H9 (cell line): ENCODE measurements around the gene KIF16B. TPM values are rescaled to one million over a fixed set of nuclear protein-coding genes. Genes with fewer than 3 reads are reported as not detected.

Source experiments
- DNase-seq: peaks from one replicate; pipeline ENCODE4 v3.0.0-alpha.2; 2017
- H2AFZ ChIP-seq: one replicate; pipeline ENCODE4 v1.6.1; 2013; ENCODE audit warnings: mild to moderate bottlenecking, low read length, control low read depth, moderate library complexity
- H2AK5ac ChIP-seq: 2 replicates; pipeline ENCODE4 v1.6.1; 2013; ENCODE audit warnings: low read length, control low read depth, mixed read lengths; ENCODE audit not compliant: insufficient read length
- H2BK120ac ChIP-seq: one replicate; pipeline ENCODE4 v1.6.1; 2013; ENCODE audit warnings: low read depth, mild to moderate bottlenecking, low read length, control low read depth, inconsistent platforms; ENCODE audit not compliant: poor library complexity, severe bottlenecking
- H2BK12ac ChIP-seq: 2 replicates; pipeline ENCODE4 v1.6.1; 2013; ENCODE audit warnings: low read length, control low read depth, mixed read lengths, low read depth; ENCODE audit not compliant: insufficient read length
- H2BK15ac ChIP-seq: 2 replicates; pipeline ENCODE4 v1.6.1; 2013; ENCODE audit warnings: low read depth, low read length, control low read depth
- H2BK20ac ChIP-seq: one replicate; pipeline ENCODE4 v1.6.1; 2013; ENCODE audit warnings: low read depth, mild to moderate bottlenecking, low read length, control low read depth, inconsistent platforms; ENCODE audit not compliant: poor library complexity, severe bottlenecking
- H2BK5ac ChIP-seq: 2 replicates; pipeline ENCODE4 v1.6.1; 2013; ENCODE audit warnings: low read length, control low read depth, mixed read lengths; ENCODE audit not compliant: insufficient read length
- H3K14ac ChIP-seq: 2 replicates; pipeline ENCODE4 v1.6.1; 2013; ENCODE audit warnings: low read length, control low read depth; ENCODE audit not compliant: insufficient read depth
- H3K18ac ChIP-seq: 2 replicates; pipeline ENCODE4 v1.6.1; 2013; ENCODE audit warnings: low read depth, mild to moderate bottlenecking, mixed read lengths, low read length, control low read depth; ENCODE audit not compliant: insufficient read length
- H3K23ac ChIP-seq: 2 replicates; pipeline ENCODE4 v1.6.1; 2013; ENCODE audit warnings: low read length, control low read depth, mixed read lengths, low read depth; ENCODE audit not compliant: insufficient read length
- H3K23me2 ChIP-seq: 2 replicates; pipeline ENCODE4 v1.6.1; 2013; ENCODE audit warnings: low read depth, mild to moderate bottlenecking, mixed read lengths, low read length, control low read depth; ENCODE audit not compliant: insufficient read length, poor library complexity, severe bottlenecking
- H3K27ac ChIP-seq: 2 replicates; pipeline ENCODE4 v1.5.1; 2013; ENCODE audit warnings: low read length, control low read depth, mixed read lengths, low read depth; ENCODE audit not compliant: insufficient read length
- H3K27me3 ChIP-seq: 2 replicates; pipeline ENCODE4 v1.6.1; 2013; ENCODE audit warnings: low read length, control low read depth, inconsistent platforms; ENCODE audit not compliant: insufficient read depth
- H3K4ac ChIP-seq: 2 replicates; pipeline ENCODE4 v1.6.1; 2013; ENCODE audit warnings: low read depth, mild to moderate bottlenecking, control low read depth, inconsistent platforms, low read length, moderate library complexity
- H3K4me1 ChIP-seq: 2 replicates; pipeline ENCODE4 v1.6.1; 2013; ENCODE audit warnings: low read length, control low read depth, inconsistent platforms; ENCODE audit not compliant: insufficient read depth
- H3K4me2 ChIP-seq: 2 replicates; pipeline ENCODE4 v1.6.1; 2013; ENCODE audit warnings: low read length, control low read depth, mixed read lengths; ENCODE audit not compliant: insufficient read length, insufficient read depth
- H3K56ac ChIP-seq: 2 replicates; pipeline ENCODE4 v1.6.1; 2013; ENCODE audit warnings: low read depth, mild to moderate bottlenecking, mixed read lengths, low read length, control low read depth; ENCODE audit not compliant: insufficient read length
- H3K79me1 ChIP-seq: 2 replicates; pipeline ENCODE4 v1.6.1; 2013; ENCODE audit warnings: low read depth, mild to moderate bottlenecking, moderate library complexity, low read length, control low read depth, inconsistent platforms; ENCODE audit not compliant: insufficient read depth, poor library complexity, severe bottlenecking
- H3K79me2 ChIP-seq: 2 replicates; pipeline ENCODE4 v1.6.1; 2013; ENCODE audit warnings: low read length, control low read depth, inconsistent platforms; ENCODE audit not compliant: insufficient read depth
- H3K9ac ChIP-seq: 2 replicates; pipeline ENCODE4 v1.6.1; 2013; ENCODE audit warnings: low read length, control low read depth, mixed read lengths; ENCODE audit not compliant: insufficient read length; ENCODE audit errors: extremely low read depth
- H3K9me3 ChIP-seq: one replicate; pipeline ENCODE4 v1.6.1; 2013; ENCODE audit warnings: low read depth, low read length, inconsistent platforms; ENCODE audit not compliant: control insufficient read depth
- H3T11ph ChIP-seq: one replicate; pipeline ENCODE4 v1.6.1; 2013; ENCODE audit warnings: mild to moderate bottlenecking, low read length, control low read depth, inconsistent platforms
- H4K20me1 ChIP-seq: one replicate; pipeline ENCODE4 v1.6.1; 2013; ENCODE audit not compliant: control insufficient read depth, insufficient read length, insufficient read depth
- H4K5ac ChIP-seq: 2 replicates; pipeline ENCODE4 v1.6.1; 2013; ENCODE audit warnings: low read depth, mild to moderate bottlenecking, mixed read lengths, low read length, control low read depth; ENCODE audit not compliant: insufficient read length
- H4K8ac ChIP-seq: replicated peaks from 2 replicates; pipeline ENCODE4 v1.6.1; 2013; ENCODE audit warnings: low read length, control low read depth, mixed read lengths, low read depth; ENCODE audit not compliant: insufficient read length
- H4K91ac ChIP-seq: 2 replicates; pipeline ENCODE4 v1.6.1; 2013; ENCODE audit warnings: low read depth, mild to moderate bottlenecking, moderate library complexity, mixed read lengths, low read length, control low read depth; ENCODE audit not compliant: insufficient read length
- H3K27ac Mint-ChIP-seq, 3 experiments: 2 replicates in 2 of 3; 3 replicates in 1 of 3; pipeline ENCODE4 v1.8.0; 2020 to 2021; ENCODE audit warnings: mixed read lengths in 3 of 3, mild to moderate bottlenecking in 1 of 3, moderate library complexity in 1 of 3
- H3K27me3 Mint-ChIP-seq: 2 replicates; pipeline ENCODE4 v1.8.0; 2021; ENCODE audit warnings: low read depth, mild to moderate bottlenecking, moderate library complexity, mixed read lengths
- H3K36me3 Mint-ChIP-seq, 3 experiments: 2 replicates in 2 of 3; 3 replicates in 1 of 3; pipeline ENCODE4 v1.8.0; 2020 to 2021; ENCODE audit warnings: low read depth in 3 of 3, mixed read lengths in 3 of 3; ENCODE audit not compliant: insufficient read depth in 1 of 3
- H3K4me1 Mint-ChIP-seq, 2 experiments: 2 replicates each; pipeline ENCODE4 v1.8.0; 2020; ENCODE audit warnings: mixed read lengths in 2 of 2
- H3K4me3 Mint-ChIP-seq, 2 experiments: 2 replicates in 1 of 2; 3 replicates in 1 of 2; pipeline ENCODE4 v1.8.0; 2020 to 2021; ENCODE audit warnings: mild to moderate bottlenecking in 2 of 2, mixed read lengths in 2 of 2, moderate library complexity in 1 of 2
- H3K9me3 Mint-ChIP-seq, 2 experiments: 2 replicates in 1 of 2; 3 replicates in 1 of 2; pipeline ENCODE4 v1.8.0; 2020; ENCODE audit warnings: mild to moderate bottlenecking in 2 of 2, mixed read lengths in 2 of 2, moderate library complexity in 1 of 2
- CTCF ChIP-seq: fragments of 200-600 bp; sonication (generic); conservative IDR thresholded peaks from 3 replicates; pipeline ENCODE4 v1.8.0; 2021; ENCODE audit warnings: antibody characterized with exemption, mild to moderate bottlenecking
- total RNA-seq: library from RNA; stranded (reverse); gene quantifications from 2 replicates; pipeline ENCODE4 v1.2.1, GENCODE V29; 2021

The KIF16B gene
- total RNA-seq, 1 experiment from 2014 or later: 7.4 TPM

- no peak overlapping the region for H3K18ac ChIP-seq
- no peak overlapping the region for H3T11ph ChIP-seq
- no peaks in the 10 kb centered on the region for H3K27me3 ChIP-seq
- H3K4me3 Mint-ChIP-seq: no peak overlapping the region
- H3K4me2 ChIP-seq: no peak overlapping the region
- H3K9me3 Mint-ChIP-seq: peaks cover 5 to 7% of the 10 kb centered on the region in 2 experiments
- no peaks in the 10 kb centered on the region for H4K20me1 ChIP-seq
- no peak overlapping the region for H2AK5ac ChIP-seq
- no peak overlapping the region for H2AFZ ChIP-seq
- no peak overlapping the region for H2BK5ac ChIP-seq
- peaks cover 3 to 9% of the 10 kb centered on the region in 2 experiments; a peak in 3 of 4 replicates for H3K4me1 Mint-ChIP-seq
- no peak overlapping the region for H3K27ac ChIP-seq
- no peak overlapping the region for H3K56ac ChIP-seq
- no peak overlapping the region for H2BK120ac ChIP-seq
- H3K36me3 Mint-ChIP-seq: peaks cover 0 to 8% (median 4%) of the 10 kb centered on the region in 3 experiments; a peak in 4 of 7 replicates
- H2BK20ac ChIP-seq: no peak overlapping the region
- H2BK12ac ChIP-seq: no peak overlapping the region
- no peak for DNase-seq
- H3K23ac ChIP-seq: no peak overlapping the region
- no peak overlapping the region for H4K8ac ChIP-seq
- no peaks in the 10 kb centered on the region for H3K79me2 ChIP-seq
- H2BK15ac ChIP-seq: no peak overlapping the region
- H3K9ac ChIP-seq: no peak overlapping the region
- no peaks in the 10 kb centered on the region for H3K4me1 ChIP-seq
- H3K27me3 Mint-ChIP-seq: no peaks in the 10 kb centered on the region; the same call in 1 of the 2 replicates
- TF ChIP-seq CTCF: no peak
- H3K4ac ChIP-seq: no peak overlapping the region
- H4K91ac ChIP-seq: no peak overlapping the region
- H3K27ac Mint-ChIP-seq: no peak overlapping the region
- no peaks in the 10 kb centered on the region for H3K79me1 ChIP-seq
- no peak overlapping the region for H4K5ac ChIP-seq
- H3K9me3 ChIP-seq: peaks cover 2% of the 10 kb centered on the region
- H3K23me2 ChIP-seq: no peaks in the 10 kb centered on the region
- H3K14ac ChIP-seq: no peak overlapping the region
These were observed 49.3 kb upstream of the KIF16B start for GRCh38 chr20:16622501-16622900.
